Kidney glomerular epithelial cell (primary cell): ENCODE measurements around the gene MRPS33.
"Not testable (repeated sequence)": the region's sequence is repeated elsewhere in the genome, so short reads cannot be mapped to it uniquely, and the experiment has no call there.

ENCODE experiments used
- DNase-seq: peaks from one replicate; lab custom pipeline; 2025; lab: John Stamatoyannopoulos, UW

The MRPS33 gene

DNA sequence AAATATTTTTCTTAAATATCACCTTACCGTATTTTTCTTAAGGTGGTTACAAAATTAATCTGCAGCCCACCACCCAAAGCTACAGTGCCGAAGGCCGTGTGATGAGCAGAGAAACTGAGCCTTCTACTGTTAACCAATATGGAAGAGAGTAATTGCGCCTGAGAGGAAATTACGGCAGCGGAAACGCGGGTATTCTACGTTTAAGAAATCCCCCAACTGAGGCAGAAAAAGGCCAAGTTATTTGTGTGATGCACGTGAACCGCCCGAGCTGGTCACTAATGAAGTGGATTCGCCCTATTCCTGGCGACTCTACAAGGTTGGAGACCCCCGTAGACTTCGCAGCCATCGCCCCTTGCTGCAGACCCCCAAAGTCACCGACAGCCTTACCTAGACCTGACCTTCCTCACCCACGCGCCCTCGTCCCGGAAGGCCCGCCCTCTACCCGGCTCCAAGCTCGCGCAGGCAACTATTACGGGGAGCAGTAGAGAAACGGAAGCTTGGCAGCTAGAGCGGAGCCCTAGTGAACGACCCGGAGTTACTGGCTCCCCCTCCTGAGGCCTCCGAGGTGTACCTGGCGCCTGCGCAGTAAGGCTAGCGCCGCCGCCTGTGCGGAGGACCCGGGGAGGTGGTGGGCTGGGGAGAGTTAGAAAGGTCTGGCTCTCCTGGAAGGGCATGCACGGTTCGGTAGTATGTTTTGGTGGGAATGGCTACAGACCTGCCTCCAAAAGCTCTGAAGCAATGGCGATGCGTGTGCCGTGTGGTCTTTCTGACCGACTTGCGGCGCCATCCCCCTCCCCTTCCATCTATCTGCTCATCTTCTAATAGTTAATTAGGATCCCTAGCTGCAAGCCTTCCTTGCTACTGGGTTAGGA, at the start of gene MRPS33:
Gene MRPS33, minus strand, starts transcription at position 429 of the 872 bp plus-strand sequence. CDS start 4,319 bp downstream, outside the sequence.
- peak; percentile 94 for DNase-seq

GRCh38 chr7:141057788-141058187, 43.0 kb upstream of the MRPS33 start:
- no peak for DNase-seq

DNA sequence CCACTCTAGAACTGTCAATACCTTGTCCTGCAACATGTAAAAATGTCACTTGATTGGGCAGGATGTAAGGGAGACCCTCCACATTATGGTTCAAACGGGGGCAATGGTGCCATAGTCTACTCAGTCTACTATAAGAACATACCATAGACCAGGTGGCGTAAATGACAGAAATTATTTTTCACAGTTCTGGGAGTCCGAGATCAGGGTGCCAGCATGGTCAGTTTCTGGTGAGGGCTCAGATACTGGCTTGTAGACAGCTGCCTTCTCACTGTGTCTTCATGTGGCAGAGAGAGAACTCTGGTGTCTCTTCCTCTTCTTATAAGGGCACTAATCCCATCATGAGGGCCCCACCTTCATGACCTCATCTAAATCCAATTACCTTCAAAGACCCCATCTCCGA, 40.4 kb upstream of the MRPS33 start:
- DNase-seq, result no peak

DNA sequence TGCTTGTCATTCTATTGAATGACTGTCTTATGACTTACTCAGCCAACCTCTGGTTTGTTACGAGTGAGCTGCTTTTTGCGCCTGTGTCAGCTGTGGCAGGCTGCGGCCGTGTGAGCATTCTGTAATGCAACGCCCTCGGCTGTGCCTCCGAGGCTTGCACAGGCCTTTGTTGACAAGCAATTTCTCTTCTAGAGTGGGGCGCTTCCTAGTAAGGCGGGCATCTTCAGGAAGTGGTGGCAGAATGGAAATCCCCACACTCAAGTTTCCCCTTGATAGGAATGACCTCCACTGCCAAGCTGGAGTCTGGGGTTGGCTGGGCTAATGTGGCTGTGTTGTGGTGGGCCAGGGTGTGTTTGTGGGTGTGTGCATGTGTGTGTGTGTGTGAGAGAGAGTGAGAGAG, 38.9 kb upstream of the MRPS33 start:
- peak; percentile 56 for DNase-seq

- peak; percentile 96 for DNase-seq
Measured at GRCh38 chr7:141045842-141046620, 31.3 kb upstream of the MRPS33 start.

DNA sequence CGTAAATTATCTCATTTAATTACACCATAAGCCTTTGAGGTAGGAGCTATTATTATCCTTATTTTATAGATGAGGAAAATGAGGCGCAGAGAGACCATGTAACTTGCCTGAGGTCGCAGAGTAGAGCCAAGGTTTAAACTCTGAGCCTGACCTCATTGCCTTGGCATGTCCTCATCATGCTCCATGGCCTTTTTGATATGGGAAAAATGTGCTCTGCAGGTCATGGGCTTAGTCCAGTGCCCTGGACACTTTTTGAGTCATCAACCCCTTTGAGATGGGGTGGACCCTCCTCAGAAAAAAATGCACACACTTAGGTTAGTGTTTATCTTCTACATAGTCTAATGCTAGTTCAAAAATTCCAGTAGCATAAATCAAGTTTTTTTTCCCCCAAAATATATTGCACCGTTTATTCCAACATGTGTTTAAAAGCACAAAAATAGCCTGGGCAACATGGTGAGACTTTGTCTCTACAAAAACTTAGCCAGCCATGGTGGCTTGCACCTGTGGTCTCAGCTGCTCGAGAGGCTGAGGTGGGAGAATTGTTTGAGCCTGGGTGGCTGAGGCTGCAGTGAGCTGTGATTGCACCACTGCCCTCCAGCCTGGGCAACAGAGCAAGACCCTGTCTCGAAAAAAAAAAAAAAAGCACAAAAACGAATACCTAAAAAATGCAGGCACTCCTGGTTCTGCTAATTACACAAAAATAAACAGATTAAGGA, 30.5 kb upstream of the MRPS33 start:
- DNase-seq, result peak; percentile 75

DNA sequence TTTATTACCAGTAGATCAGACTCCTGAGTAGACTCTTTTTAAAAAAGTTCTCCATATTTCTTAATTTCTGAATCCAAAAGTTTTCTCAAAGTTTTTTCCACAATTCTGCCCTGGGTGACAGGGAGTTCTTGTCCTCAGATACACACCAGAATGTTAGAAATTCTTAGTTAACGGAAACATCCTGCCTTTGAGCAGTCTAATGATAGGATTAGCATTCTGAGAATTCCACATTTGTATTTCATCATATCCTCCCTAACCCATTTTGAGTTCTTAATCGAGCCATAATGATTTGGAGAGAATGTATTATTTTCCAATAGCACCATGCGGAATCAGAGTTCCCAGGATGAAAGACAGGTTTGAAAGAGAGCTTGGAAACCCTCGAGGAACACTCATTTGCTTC, 28.9 kb upstream of the MRPS33 start:
- DNase-seq, result peak; percentile 37

DNA sequence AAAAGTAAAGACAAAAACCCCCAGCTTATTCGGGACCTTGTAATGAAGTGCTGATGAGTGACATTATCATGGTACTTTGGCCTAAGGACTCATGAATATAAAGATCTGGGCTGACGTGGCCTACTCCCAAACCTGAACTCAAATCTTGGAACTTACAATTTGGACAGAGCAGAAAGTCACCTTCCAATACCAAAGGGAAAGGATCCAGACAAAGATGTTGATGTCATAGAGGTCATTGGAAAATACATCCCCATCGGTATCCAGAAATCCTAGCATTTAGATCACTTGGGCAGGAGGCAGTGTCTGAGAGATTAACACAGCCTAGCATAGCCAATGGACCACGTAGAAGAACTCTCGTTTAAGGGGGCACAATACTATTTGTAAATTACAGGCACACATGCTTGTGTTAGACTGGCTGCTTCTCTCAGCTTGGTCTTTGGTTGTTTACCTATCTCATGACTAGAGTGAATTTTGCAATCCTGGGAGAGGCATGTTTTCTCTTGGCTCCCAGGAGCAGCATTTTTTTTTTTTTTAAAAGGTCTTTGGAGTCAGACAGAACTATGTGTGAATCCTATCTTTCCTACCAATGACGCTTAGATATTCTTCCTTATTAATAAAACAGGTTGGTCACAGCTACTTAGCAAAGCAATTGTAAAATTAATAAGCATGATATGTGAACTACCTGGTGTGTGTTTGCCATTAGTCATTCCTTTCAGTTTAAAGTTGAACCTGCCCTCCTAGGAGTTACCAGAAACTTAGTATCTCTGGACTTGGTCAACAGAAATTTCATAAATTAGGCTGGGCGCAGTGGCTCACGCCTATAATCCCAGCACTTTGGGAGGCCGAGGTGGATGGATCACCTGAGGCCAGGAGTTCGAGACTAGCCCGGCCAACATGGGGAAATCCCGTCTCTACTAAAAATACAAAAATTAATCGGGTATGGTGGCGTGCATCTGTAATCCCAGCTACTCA, 27.8 kb upstream of the MRPS33 start:
- DNase-seq, result peak; percentile 48

DNA sequence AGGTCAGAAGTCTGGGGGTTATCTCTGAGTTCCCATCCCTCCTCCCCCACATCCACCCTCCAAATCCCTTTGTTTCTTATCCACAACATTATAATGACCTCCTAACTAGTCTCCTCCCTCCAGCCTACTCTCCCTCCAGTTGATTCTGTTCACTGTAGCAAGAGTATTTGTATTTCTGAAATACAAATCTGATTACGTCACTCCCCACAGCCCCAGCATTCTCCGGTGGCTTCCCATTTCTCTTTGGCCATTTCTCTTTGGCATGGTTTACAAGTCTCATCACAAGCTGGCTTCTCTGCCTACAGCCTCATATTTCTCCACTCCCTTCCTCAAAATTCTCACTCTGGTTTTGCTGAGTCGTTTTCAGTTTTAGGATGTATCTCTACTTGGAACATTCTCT, 24.6 kb upstream of the MRPS33 start:
- peak; percentile 71 for DNase-seq

GRCh38 chr7:141038100-141038499, 23.3 kb upstream of the MRPS33 start:
- not testable (repeated sequence) for DNase-seq

- DNase-seq, result not testable (repeated sequence)
Measured at GRCh38 chr7:141032539-141033323, 18.0 kb upstream of the MRPS33 start.

GRCh38 chr7:141028767-141029166, 14.0 kb upstream of the MRPS33 start:
- DNase-seq, result no peak

DNA sequence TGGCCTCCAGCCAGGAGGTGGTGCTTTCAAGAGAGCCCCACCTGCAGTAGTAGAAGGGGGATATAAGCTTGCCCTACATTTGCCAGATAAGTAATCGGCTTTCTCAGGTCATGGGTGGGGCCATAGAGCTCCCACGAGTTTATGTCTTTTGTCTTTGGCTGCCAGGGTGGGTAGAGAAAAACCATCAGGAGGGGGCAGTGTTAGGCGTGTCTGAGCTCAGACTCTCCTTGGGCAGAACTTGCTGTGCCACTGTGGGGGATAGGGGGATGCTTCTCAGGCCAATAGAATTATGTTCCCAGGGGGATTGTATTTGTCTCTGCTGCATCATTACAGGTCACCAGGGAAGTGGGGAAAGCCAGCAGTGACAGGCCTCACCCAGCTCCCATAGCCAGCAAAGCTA, 12.3 kb upstream of the MRPS33 start:
- DNase-seq, result no peak

- no peak for DNase-seq
Measured at GRCh38 chr7:141024668-141025067, 9.9 kb upstream of the MRPS33 start.

DNA sequence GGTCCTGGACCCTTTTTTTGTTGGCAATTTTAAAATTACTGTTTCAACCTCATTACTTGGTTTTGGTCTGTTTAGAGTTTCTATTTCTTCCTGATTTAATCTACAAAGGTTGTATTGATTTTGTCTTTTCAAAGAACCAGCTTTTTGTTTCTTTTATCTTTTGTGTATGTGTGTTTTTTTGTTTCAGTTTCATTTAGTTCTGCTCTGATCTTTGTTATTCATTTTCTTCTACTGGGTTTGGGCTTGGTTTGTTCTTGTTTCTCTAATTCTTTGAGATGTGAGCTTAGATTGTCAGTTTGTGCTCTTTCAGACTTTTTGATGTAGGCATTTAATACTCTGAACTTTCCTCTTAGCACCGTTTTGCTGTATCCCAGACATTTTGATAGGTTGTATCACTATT, 8.5 kb upstream of the MRPS33 start:
- DNase-seq, result no peak

- no peak for DNase-seq
Measured at GRCh38 chr7:141017555-141017954, 2.8 kb upstream of the MRPS33 start.

GRCh38 chr7:141016349-141016748, 1.6 kb upstream of the MRPS33 start:
- DNase-seq, result no peak

DNA sequence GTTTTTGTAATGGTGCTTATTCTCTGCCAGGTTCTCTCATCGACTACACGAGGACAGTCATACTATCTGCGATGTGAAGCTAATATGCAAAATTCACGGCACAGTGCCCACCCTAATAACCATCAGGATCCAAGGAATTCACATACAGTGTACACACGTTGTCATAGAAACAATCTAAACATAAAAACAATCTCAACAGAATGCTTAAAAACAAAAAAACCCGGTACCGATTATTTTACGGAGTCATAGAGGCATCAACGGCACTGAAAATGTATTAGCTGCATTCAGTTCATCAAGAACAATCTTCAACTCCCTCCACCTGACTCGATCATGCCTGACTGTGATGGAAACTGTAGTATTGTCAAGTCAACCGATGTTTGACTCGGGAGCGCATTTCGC, 628 bp downstream of the MRPS33 start:
- DNase-seq, result peak; percentile 47

- DNase-seq, result no peak
Measured at GRCh38 chr7:141013345-141013715, 1.4 kb downstream of the MRPS33 start.

GRCh38 chr7:141012696-141013344, 1.9 kb downstream of the MRPS33 start:
- peak; percentile 51 for DNase-seq
